Rectal smooth muscle tissue (tissue), 1 donor: ENCODE measurements around the gene LEKR1.

Experiments
- H3K27ac ChIP-seq: one replicate; pipeline ENCODE4 v1.7.0; 2013; ENCODE audit warnings: low read depth, low read length, inconsistent platforms
- H3K27me3 ChIP-seq: one replicate; pipeline ENCODE4 v1.7.0; 2013; ENCODE audit warnings: low read length; ENCODE audit not compliant: control insufficient read depth, insufficient read depth
- H3K36me3 ChIP-seq: one replicate; pipeline ENCODE4 v1.7.0; 2013; ENCODE audit warnings: low read length; ENCODE audit not compliant: control insufficient read depth, insufficient read depth
- H3K4me1 ChIP-seq: one replicate; pipeline ENCODE4 v1.7.0; 2013; ENCODE audit warnings: low read length; ENCODE audit not compliant: control insufficient read depth, insufficient read depth
- H3K4me3 ChIP-seq: one replicate; pipeline ENCODE4 v1.7.0; 2013; ENCODE audit warnings: low read length
- H3K9ac ChIP-seq: one replicate; pipeline ENCODE4 v1.7.0; 2013; ENCODE audit warnings: low read length

The LEKR1 gene

GRCh38 chr3:156826144-156826895, at the start of gene LEKR1:
Gene LEKR1, plus strand, starts transcription at chr3:156826353. Its CDS starts 2,977 bp downstream, at chr3:156829330.
- Histone ChIP-seq H3K27ac (peak within 1 kb of the TSS; percentile 58), H3K4me1 (no peaks in the 10 kb centered on the region), H3K9ac (peak within 1 kb of the TSS; percentile 10), H3K27me3 (no peaks in the 10 kb centered on the region), H3K36me3 (no peaks in the 10 kb centered on the region), H3K4me3 (peak within 1 kb of the TSS; percentile 62)

GRCh38 chr3:156776871-156777270, 49.3 kb upstream of the LEKR1 start:
- H3K36me3 ChIP-seq = no peaks in the 10 kb centered on the region
- H3K4me1 ChIP-seq = peaks cover 3% of the 10 kb centered on the region
- H3K9ac ChIP-seq = no peak overlapping the region
- H3K27me3 ChIP-seq = no peaks in the 10 kb centered on the region
- H3K4me3 ChIP-seq = no peak overlapping the region
- no peak overlapping the region for H3K27ac ChIP-seq

- no peak overlapping the region for H3K4me3 ChIP-seq
- H3K27me3 ChIP-seq = no peaks in the 10 kb centered on the region
- H3K4me1 ChIP-seq = no peaks in the 10 kb centered on the region
- no peaks in the 10 kb centered on the region for H3K36me3 ChIP-seq
- no peak overlapping the region for H3K9ac ChIP-seq
- H3K27ac ChIP-seq = no peak overlapping the region
Observed at GRCh38 chr3:156781310-156782230, 44.6 kb upstream of the LEKR1 start.

- H3K27me3 ChIP-seq = no peaks in the 10 kb centered on the region
- H3K4me1 ChIP-seq = no peaks in the 10 kb centered on the region
- H3K4me3 ChIP-seq = no peak overlapping the region
- H3K27ac ChIP-seq = no peak overlapping the region
- H3K36me3 ChIP-seq = no peaks in the 10 kb centered on the region
- H3K9ac ChIP-seq = no peak overlapping the region
Observed at GRCh38 chr3:156782319-156782718, 43.8 kb upstream of the LEKR1 start.

- Histone ChIP-seq H3K9ac (no peak overlapping the region), H3K27ac (no peak overlapping the region), H3K36me3 (no peaks in the 10 kb centered on the region), H3K27me3 (no peaks in the 10 kb centered on the region), H3K4me1 (no peaks in the 10 kb centered on the region), H3K4me3 (no peak overlapping the region)
Observed at GRCh38 chr3:156782921-156783320, 43.2 kb upstream of the LEKR1 start.

- Histone ChIP-seq H3K27me3 (no peaks in the 10 kb centered on the region), H3K4me1 (no peaks in the 10 kb centered on the region), H3K27ac (no peak overlapping the region), H3K4me3 (no peak overlapping the region), H3K36me3 (no peaks in the 10 kb centered on the region), H3K9ac (no peak overlapping the region)
Observed at GRCh38 chr3:156787001-156787400, 39.2 kb upstream of the LEKR1 start.

- no peak overlapping the region for H3K27ac ChIP-seq
- no peak overlapping the region for H3K9ac ChIP-seq
Observed at GRCh38 chr3:156787926-156788663, 38.1 kb upstream of the LEKR1 start.

GRCh38 chr3:156788846-156789245, 37.3 kb upstream of the LEKR1 start:
- Histone ChIP-seq H3K4me1 (no peaks in the 10 kb centered on the region), H3K27ac (no peak overlapping the region), H3K36me3 (no peaks in the 10 kb centered on the region), H3K9ac (no peak overlapping the region), H3K27me3 (no peaks in the 10 kb centered on the region), H3K4me3 (no peak overlapping the region)

More at GRCh38 chr3:156787926-156788663, 38.1 kb upstream of the LEKR1 start:
- no peaks in the 10 kb centered on the region for H3K4me1 ChIP-seq
- no peak overlapping the region for H3K4me3 ChIP-seq
- H3K36me3 ChIP-seq = no peaks in the 10 kb centered on the region
- H3K27me3 ChIP-seq = no peaks in the 10 kb centered on the region

GRCh38 chr3:156790156-156790555, 36.0 kb upstream of the LEKR1 start:
- no peaks in the 10 kb centered on the region for H3K27me3 ChIP-seq
- H3K36me3 ChIP-seq = no peaks in the 10 kb centered on the region
- H3K9ac ChIP-seq = no peak overlapping the region
- H3K4me3 ChIP-seq = no peak overlapping the region
- H3K27ac ChIP-seq = no peak overlapping the region
- no peaks in the 10 kb centered on the region for H3K4me1 ChIP-seq

- Histone ChIP-seq H3K4me1 (no peaks in the 10 kb centered on the region), H3K9ac (no peak overlapping the region), H3K36me3 (no peaks in the 10 kb centered on the region), H3K4me3 (no peak overlapping the region), H3K27ac (no peak overlapping the region), H3K27me3 (no peaks in the 10 kb centered on the region)
Observed at GRCh38 chr3:156792114-156792513, 34.0 kb upstream of the LEKR1 start.

- Histone ChIP-seq H3K4me3 (no peak overlapping the region), H3K27me3 (no peaks in the 10 kb centered on the region), H3K36me3 (no peaks in the 10 kb centered on the region), H3K27ac (no peak overlapping the region), H3K9ac (no peak overlapping the region), H3K4me1 (no peaks in the 10 kb centered on the region)
Observed at GRCh38 chr3:156792536-156792935, 33.6 kb upstream of the LEKR1 start.

GRCh38 chr3:156792945-156793344, 33.2 kb upstream of the LEKR1 start:
- Histone ChIP-seq H3K4me1 (no peaks in the 10 kb centered on the region), H3K4me3 (no peak overlapping the region), H3K27me3 (no peaks in the 10 kb centered on the region), H3K9ac (no peak overlapping the region), H3K36me3 (no peaks in the 10 kb centered on the region), H3K27ac (no peak overlapping the region)
